ENCODE results near the gene ERAS.
"Not testable (repeated sequence)": the region's sequence is repeated elsewhere in the genome, so short reads cannot be mapped to it uniquely, and the experiment has no call there.

The ERAS gene

DNA sequence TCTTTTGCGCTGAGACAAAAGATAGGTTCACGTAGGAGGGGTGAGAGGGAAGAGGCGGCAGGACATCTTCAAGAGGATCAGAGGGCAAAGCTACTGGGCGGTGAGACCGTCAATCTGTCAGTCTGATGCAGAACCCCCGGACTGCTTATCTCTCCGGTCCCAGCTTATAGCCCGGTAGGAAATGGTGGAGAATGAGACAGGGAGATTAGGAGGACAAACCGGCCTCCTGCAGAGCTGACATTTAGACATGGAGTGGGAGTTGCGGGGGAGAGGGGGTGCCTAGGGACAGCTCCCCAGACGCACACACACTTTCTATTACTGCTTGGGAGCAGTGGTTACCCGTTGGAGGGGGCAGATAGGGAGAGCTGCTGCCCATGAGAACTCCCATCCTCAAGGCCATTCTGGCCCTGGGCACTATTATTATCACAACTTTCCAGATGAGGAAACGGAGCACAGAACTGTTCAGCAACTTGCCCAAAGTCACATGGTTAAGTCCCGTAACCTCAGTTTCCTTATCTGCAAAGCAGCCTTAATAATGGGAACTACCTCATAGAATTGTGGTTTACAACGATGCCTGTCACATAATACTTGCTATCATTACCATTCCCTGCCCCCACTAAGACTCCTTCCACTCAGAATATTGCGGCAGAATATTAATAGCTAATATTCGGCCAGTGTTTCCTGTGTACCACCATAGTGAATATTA is 25.6 kb upstream of the ERAS start:
- DNase-seq, result no peak

DNA sequence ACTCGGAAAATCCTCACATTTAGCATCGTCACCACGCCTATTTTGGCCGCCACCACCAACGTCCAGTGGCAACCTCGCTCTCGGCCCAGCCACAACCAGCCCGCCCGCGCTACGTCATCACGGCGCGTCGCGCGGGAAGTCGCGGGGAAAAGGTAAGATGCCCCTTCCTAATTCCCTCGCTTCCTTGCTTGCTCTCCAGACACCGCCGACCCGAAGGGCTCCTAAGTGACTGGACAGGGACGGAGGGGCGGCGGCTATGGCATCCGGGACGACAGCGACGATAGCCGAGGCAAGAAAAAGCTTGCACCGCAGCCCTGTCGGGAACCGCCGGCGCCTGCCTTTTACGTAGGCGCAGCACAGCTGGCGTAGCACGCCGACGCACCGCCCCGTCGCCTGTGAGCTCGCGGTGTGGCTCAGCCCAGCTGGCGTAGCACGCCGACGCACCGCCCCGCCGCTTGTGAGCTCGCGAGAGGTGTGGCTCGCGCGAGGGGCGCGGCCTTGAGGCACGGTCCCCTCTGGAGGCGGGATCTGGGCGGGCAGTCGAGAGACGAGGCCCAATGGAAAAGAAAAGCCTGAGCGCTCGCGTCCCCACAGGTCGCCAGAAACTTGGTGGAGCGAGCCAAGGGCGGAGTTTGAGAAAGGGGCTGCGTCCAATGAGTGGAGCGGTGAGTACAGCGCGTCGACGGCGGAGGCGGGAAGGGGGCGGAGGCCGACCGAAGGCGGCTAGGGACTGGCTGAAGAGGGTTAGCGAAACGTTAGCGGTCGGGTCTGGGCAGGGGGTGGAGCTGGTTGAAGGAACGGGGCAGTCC is 24.8 kb upstream of the ERAS start, which contains the start of gene HDAC6:
Gene HDAC6 (plus strand): TSS at position 788 of the 809 bp plus-strand sequence. CDS start 626 bp downstream, outside the sequence.
- peak; percentile 97 to 99 for DNase-seq

DNA sequence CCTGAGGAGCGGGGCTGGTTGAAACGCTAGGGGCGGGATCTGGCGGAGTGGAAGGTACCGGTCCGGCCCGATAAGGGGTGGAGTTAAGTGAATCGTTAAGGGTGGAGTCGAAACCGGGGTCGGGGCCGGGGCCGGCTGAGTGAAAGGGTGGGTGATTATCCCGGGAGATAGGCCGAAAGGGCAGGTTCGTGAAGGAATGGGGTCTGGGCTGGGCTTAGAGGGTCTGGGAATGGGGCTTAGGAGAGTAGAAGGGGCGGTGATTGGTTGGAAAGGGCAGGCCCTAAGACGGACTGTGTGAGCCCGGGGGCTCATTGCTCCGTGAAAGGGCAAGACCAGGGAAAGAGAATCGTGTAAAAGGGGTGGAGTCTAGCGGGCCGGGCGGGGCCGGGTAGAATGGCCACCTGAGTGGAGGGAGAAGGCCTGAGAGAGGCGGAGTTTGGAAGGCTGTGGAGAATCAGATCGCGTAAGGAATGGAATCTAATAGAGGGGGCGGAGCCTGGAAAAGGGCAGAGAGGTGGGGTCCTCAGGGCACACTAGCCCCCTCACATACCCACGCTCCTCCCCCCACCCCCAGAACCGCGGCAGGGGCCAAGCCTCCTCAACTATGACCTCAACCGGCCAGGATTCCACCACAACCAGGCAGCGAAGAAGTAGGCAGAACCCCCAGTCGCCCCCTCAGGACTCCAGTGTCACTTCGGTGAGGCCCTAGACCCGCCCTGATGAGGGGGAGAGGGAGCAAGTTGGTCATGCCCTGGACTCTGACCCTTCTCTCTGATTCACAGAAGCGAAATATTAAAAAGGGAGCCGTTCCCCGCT is 24.0 kb upstream of the ERAS start:
- DNase-seq, result peak; percentile 70 to 76

DNA sequence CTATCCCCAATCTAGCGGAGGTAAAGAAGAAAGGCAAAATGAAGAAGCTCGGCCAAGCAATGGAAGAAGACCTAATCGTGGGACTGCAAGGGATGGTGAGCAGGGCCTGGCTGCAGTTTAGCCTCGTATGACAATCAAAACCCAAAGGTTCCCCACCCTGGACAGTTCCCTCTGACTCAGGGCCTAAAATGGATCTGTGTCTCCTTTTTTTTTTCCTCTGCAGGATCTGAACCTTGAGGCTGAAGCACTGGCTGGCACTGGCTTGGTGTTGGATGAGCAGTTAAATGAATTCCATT is 23.5 kb upstream of the ERAS start:
- DNase-seq, result no peak

DNA sequence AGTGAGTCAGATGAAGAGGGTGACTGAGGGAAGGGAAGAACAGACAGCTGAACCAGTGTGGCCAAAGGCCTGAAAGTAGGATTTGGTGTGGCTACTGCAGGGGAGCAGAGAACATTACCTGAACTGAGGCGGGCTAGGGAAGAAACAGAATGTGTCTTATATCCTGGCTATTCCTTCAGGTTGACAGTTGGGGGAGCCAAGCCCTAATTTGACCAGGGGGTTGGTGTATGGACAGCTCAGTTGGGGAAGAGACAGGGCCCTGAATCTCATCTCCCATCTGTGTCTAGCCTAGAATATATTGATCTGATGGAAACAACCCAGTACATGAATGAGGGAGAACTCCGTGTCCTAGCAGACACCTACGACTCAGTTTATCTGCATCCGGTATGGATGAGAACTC is 20.2 kb upstream of the ERAS start:
- no peak for DNase-seq

DNA sequence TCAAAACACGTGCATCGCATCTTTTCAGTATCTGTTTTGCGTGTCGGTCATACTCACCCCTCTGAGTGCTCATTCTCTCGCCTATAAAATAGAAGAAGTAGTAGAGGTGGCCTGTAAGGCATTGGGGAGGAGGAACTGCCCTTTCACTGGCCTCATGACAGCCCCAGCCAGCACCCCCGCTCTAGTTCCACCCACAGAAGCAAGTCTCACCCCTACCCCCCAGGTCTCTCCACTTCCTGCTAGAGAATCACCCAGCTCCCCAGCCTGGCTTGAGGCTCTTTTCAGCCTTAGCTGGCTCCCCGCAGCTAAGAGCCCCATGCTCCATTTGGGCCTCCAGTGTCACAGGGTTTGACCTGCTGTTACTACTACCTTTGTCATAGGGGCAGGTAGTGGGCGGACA is 12.7 kb upstream of the ERAS start:
- DNase-seq, result peak in 1 of 2 donors; percentile 24

DNA sequence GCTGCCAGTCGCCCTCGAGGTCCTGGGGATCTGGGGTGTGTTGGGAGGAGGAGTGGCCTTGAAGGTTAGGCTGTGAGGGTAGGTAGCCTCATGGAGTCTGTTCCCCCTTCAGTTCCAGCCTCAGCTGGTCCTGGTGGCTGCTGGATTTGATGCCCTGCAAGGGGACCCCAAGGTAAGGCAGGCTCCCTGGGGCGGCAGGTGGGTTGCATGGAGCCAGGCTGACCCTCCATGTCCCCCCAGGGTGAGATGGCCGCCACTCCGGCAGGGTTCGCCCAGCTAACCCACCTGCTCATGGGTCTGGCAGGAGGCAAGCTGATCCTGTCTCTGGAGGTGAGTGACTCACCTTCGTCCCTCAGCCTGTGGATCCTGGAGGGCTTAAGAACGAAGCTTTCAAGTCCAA is 11.6 kb upstream of the ERAS start:
- no peak for DNase-seq

DNA sequence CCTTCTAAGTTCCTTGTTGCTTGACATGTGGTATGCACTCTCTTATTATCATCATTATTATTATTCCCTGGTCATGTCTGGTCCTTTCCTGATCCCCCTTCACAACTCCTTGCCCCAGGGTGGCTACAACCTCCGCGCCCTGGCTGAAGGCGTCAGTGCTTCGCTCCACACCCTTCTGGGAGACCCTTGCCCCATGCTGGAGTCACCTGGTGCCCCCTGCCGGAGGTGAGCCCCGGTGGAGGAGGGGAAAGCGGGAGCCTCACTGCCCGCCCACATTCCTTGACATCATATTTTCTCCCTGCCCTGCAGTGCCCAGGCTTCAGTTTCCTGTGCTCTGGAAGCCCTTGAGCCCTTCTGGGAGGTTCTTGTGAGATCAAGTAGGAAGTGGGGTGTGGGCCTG is 11.0 kb upstream of the ERAS start:
- no peak for DNase-seq

DNA sequence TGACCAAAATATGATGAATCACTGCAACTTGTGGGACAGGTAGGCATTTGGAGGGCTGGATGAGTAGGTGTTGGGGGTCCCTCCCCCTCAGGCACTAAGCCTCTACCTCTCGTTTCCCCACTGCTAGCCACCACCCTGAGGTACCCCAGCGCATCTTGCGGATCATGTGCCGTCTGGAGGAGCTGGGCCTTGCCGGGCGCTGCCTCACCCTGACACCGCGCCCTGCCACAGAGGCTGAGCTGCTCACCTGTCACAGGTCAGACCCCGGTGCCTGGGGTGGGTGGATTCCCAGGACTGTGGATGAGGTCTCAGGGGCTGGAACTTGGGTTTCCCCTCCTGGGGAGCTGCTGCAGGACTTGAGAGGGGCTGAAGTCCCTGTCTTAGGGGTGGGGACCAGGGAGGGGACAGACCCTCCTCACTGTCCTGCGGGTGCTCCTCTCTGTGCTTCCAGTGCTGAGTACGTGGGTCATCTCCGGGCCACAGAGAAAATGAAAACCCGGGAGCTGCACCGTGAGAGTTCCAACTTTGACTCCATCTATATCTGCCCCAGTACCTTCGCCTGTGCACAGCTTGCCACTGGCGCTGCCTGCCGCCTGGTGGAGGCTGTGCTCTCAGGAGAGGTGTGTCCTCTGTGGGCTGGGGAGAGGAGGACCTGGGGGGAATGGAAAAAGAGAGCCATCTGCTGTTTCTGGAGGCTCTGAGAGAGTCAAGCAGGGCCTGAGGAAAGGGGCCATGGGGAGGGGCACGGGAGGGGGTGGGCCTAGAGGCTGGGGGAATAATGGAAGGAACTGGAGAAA is 10.1 kb upstream of the ERAS start:
- DNase-seq, result no peak

DNA sequence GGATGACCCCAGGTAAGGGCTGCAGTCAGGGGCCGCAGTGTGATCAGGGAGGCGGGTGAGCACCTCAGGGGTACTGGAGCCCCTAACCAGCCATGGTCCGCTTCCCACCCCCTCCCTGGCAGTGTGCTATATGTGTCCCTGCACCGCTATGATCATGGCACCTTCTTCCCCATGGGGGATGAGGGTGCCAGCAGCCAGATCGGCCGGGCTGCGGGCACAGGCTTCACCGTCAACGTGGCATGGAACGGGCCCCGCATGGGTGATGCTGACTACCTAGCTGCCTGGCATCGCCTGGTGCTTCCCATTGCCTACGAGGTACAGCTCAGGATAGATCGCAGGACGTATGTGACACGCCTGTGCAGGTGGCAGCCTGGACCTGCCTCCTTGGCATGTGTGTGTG is 8.2 kb upstream of the ERAS start:
- no peak for DNase-seq

DNA sequence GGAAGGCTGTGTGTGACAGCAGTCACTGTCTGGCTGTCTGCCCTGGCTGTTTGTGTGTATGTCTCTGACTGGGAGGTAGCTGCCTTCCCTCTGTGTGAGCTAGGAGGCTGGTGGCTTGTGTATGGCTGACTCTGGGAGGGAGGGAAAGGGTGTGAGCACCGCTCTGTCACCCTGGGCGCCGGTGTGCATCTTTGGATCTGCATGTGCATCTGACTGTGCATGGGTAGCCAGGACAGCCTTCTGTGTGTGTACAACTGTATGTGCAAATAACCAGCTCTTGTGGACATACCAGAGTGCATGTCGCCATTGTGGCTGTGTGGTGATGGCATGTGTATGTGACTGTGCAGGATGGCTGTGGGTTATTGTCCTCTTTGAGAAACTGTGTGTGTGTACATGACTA is 7.4 kb upstream of the ERAS start:
- no peak for DNase-seq

DNA sequence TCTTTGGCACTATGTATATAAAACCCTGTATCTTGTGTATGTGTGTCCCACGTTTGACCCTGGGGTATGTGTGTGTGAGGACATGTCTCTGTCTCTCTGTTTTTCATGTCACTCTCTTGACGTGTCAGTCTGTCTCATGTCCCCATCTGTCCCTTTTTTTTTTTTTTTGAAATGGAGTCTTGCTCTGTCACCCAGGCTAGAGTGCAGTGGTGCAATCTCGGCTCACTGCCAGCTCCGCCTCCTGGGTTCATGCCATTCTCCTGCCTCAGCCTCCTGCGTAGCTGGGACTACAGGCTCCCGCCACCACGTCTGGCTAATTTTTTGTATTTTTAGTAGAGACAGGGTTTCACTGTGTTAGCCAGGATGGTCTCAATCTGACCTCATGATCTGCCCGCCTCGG is 6.9 kb upstream of the ERAS start:
- DNase-seq, result not testable (repeated sequence)

DNA sequence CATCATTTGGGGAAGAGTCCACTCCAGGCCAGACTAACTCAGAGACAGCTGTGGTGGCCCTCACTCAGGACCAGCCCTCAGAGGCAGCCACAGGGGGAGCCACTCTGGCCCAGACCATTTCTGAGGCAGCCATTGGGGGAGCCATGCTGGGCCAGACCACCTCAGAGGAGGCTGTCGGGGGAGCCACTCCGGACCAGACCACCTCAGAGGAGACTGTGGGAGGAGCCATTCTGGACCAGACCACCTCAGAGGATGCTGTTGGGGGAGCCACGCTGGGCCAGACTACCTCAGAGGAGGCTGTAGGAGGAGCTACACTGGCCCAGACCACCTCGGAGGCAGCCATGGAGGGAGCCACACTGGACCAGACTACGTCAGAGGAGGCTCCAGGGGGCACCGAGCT is 3.3 kb upstream of the ERAS start:
- DNase-seq, result no peak

DNA sequence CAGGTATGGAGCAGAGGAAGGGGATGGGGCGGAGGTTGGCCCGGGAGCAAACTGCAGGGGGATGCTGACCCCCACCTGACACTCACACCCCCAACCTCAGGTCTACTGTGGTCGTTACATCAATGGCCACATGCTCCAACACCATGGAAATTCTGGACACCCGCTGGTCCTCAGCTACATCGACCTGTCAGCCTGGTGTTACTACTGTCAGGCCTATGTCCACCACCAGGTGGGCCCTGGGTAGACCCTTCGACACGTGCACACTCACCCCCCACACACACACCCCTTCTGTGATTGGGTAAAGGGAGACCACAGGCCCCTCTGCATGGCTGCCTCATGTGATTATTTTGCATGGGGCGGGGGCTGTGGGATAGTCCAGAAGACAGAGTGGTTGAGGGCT is 2.2 kb upstream of the ERAS start:
- no peak for DNase-seq

DNA sequence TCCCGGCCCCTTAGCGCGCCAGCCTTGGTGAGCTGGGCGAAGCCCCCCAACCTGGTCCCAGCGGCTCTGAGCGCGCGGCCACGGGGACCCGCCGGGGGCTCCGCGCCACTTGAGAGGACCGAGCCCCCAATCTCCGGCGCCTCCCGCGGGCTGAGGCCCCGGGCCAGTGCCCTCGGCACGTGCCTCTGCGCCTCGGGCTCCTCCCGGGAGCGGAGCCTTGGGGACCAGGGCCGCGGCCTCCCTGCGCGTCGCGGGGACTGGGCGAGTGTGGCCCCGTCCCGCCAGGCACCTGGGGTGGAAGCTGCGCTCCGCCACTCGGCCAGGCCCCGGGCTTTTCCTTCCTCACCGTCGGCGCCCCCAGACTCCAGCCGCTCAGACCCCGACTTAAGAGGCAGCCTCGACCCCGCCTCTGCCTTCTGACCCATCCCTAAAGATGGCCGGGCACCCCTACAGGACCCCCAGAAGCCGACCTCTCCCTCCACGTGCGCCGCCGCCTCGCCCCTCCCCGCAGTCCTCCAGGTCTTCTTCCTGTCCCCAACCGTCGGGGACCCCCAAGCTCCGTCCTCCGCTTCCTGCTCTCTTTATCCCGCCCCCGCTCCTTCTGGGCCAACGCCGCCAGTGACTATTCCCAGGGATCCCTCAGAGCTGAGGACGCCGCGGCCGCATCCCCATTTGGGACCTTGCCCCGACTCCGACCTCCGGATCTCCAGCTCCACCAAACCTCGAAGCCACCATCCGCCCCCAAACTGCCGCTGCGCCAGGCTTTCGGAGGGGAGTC is 752 bp downstream of the ERAS start:
- DNase-seq, result no peak

DNA sequence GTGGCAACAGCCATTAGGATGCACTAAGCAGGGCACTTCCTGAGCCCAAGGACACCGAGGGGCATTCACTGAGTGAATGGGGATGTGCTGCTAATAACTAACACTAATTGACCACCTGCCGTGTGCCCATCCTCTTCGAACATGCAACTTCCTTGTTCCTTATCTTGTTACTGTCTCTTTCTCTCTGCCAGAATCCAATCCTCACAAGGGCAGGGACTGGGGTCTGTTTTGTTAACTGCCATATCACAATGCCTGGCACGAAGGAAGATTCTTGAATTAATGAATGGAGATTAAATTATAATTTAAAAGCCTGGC is 1.3 kb downstream of the ERAS start:
- DNase-seq, result no peak

DNA sequence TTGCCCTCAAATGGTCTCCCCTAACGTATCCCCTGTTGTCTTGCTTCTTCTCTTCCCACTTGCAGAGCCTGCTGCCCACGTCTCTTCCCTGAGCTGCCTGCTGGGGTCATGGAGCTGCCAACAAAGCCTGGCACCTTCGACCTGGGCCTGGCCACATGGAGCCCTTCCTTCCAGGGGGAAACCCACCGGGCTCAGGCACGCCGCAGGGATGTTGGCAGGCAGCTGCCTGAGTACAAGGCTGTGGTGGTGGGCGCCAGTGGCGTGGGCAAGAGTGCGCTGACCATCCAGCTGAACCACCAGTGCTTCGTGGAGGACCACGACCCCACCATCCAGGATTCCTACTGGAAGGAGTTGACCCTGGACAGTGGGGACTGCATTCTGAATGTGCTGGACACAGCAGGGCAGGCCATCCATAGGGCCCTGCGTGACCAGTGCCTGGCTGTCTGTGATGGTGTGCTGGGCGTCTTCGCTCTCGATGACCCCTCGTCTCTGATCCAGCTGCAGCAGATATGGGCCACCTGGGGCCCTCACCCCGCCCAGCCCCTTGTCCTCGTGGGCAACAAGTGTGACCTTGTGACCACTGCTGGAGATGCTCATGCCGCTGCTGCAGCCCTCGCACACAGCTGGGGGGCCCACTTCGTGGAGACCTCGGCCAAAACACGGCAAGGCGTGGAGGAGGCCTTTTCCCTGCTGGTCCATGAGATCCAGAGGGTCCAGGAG is 2.9 kb downstream of the ERAS start:
- no peak for DNase-seq

DNA sequence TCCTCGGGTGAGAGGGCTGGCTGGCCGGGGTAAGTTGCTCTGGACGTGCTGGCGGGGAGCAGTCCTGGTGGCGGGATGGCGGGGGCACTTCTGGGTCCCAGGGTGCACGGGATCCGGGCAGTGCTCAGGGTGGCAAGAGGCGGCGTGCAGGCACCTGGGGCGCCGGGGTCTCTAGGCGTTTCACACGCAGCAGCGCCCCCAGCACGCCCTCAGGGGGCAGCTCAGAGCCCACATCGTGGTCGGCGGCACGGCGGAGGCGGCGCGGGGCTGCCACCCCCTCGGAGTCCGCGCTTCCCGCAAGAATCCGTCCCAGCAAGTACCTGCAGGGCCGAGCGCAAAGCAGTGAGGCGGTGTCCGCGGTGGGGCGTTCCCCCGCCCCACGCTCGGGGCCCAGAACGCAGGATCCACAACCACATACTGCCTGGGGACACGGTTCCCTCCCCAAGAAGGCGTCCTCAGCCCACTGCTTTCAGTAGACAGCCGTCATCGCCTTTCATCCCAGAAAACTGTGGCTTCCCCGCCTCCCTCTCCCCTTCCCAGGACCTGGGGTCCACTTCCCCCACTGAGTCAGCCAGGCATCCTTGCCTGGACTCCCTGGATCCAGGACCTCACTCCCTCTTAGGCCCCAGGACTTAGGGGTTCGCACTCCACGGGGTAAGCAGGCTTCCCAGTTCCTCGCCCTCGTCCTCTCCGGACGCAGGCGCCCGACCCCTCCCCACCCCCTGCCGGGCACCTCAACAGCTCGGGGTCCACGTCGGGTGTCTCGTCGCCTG is 5.0 kb downstream of the ERAS start:
- no peak for DNase-seq

DNA sequence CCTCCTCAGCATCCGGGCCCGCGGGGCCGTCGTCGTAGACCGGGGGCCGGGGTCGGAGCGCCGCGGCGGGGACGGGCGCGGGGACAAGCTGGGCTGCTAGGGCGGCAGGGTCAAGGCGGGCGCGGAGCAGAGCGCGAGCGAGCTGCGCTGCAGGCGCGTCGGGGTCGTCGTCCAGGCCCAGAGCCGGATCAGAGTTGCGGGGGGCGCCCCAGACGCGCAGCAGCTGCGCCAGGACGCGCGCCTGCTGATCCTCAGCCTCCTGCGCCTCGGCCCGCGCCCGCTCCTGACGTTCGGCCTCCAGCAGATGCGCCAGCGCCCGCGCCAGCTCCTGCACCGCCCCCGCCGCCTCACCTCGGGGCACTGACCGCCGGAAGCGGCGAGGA is 5.6 kb downstream of the ERAS start:
- DNase-seq, result no peak

DNA sequence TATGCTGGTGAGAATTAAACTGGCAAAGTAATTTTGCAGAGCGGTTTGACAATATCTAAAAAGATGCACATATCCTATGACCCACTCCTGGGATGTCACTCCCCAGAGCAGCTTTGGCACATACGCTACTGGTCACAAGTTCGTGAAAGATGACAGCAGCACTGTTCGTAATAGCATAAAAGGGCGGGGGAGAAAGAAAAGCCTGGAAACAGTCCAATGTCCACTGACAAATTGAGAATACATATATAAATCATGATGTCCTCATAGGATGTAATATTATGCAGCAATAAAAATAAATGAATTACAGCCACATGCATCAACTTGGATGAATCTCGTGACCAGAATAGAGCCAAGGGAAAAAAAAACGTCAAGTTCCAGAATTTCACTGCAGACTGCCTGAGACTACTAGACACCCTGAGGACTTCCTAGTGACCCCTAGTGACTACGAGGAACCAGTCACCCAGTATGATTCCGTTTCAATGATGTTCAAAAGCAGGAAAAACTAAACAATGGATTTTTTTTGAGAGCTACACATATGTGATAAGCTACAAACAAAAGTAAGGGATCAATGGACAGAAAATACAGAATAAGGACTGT is 7.3 kb downstream of the ERAS start:
- DNase-seq, result no peak

DNA sequence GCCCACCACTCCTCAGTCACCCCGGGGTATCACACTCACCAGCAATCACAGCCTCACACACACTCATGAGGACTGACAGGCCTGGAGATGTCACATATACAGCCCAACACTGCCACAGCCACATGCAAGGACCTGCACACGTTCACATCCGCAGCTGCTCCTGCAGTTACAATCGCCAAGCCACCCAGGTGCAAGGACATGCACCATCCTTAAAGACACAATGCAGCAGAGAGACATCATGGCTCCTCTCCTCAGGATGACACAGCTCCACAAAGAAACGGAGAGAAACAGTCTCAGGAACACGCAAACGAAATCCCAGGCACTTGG is 8.0 kb downstream of the ERAS start:
- DNase-seq, result peak in 1 of 2 donors; percentile 1
